ENCODE results near the gene TSHZ2. TPM values are rescaled to one million over a fixed set of nuclear protein-coding genes. Genes with fewer than 3 reads are reported as not detected.

TSHZ2 gene
- total RNA-seq, 1 experiment from 2014 or later: 0.20 TPM

DNA sequence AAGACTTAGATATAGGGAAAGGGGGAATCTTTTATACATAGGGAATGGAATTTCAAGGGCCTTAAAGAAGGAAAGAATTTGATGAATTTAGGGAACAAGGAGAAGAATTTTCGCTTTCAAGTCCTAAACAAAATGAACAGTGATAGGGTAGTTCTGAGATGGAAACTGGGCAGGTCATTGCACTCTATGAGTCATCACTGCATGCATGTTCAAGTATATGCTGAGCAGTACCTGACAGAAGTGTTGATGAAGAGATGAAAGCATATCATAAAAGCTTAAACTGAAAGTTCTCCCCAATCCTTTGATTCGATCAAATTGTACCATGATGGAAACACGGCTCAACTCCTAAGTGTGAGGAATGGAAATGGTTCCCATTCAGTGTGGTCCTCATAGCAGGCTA lies 271.0 kb downstream of the TSHZ2 start:
- H3K27ac Mint-ChIP-seq: no peak overlapping the region
- H3K27me3 Mint-ChIP-seq (ENCODE audit: low read depth): no peaks in the 10 kb centered on the region
- ChIA-PET POLR2A (no interaction called here), CTCF (no interaction called here)
- ATAC-seq: no peak
- 0 out of 2 replicates have a peak, but pooled peaks cover 6% of the 10 kb centered on the region for H3K9me3 Mint-ChIP-seq
- no peaks in the 10 kb centered on the region for H3K36me3 Mint-ChIP-seq
- DNase-seq (ENCODE audit: low spot score): no peak
- TF ChIP-seq ZNF423 (CRISPR knock-in tag; IDR thresholded peaks at IDR 0.05) (no peak), ZNF138 (CRISPR knock-in tag; conservative IDR thresholded peaks at IDR 0.05) (no peak), FOXJ3 (CRISPR knock-in tag; IDR thresholded peaks at IDR 0.05; ENCODE audit: borderline replicate concordance) (no peak), ZNF263 (CRISPR knock-in tag; IDR thresholded peaks at IDR 0.05; ENCODE audit: low read depth) (no peak), ATF1 (CRISPR knock-in tag; IDR thresholded peaks at IDR 0.05) (no peak)
- TF ChIP-seq, protein P1, sequence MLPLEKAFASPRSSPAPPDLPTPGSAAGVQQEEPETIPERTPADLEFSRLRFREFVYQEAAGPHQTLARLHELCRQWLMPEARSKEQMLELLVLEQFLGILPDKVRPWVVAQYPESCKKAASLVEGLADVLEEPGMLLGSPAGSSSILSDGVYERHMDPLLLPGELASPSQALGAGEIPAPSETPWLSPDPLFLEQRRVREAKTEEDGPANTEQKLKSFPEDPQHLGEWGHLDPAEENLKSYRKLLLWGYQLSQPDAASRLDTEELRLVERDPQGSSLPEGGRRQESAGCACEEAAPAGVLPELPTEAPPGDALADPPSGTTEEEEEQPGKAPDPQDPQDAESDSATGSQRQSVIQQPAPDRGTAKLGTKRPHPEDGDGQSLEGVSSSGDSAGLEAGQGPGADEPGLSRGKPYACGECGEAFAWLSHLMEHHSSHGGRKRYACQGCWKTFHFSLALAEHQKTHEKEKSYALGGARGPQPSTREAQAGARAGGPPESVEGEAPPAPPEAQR (CRISPR knock-in tag; IDR thresholded peaks at IDR 0.05): no peak
- TF ChIP-seq, protein P2, sequence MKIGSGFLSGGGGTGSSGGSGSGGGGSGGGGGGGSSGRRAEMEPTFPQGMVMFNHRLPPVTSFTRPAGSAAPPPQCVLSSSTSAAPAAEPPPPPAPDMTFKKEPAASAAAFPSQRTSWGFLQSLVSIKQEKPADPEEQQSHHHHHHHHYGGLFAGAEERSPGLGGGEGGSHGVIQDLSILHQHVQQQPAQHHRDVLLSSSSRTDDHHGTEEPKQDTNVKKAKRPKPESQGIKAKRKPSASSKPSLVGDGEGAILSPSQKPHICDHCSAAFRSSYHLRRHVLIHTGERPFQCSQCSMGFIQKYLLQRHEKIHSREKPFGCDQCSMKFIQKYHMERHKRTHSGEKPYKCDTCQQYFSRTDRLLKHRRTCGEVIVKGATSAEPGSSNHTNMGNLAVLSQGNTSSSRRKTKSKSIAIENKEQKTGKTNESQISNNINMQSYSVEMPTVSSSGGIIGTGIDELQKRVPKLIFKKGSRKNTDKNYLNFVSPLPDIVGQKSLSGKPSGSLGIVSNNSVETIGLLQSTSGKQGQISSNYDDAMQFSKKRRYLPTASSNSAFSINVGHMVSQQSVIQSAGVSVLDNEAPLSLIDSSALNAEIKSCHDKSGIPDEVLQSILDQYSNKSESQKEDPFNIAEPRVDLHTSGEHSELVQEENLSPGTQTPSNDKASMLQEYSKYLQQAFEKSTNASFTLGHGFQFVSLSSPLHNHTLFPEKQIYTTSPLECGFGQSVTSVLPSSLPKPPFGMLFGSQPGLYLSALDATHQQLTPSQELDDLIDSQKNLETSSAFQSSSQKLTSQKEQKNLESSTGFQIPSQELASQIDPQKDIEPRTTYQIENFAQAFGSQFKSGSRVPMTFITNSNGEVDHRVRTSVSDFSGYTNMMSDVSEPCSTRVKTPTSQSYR (CRISPR knock-in tag; IDR thresholded peaks at IDR 0.05): no peak
- TF ChIP-seq, protein P3, sequence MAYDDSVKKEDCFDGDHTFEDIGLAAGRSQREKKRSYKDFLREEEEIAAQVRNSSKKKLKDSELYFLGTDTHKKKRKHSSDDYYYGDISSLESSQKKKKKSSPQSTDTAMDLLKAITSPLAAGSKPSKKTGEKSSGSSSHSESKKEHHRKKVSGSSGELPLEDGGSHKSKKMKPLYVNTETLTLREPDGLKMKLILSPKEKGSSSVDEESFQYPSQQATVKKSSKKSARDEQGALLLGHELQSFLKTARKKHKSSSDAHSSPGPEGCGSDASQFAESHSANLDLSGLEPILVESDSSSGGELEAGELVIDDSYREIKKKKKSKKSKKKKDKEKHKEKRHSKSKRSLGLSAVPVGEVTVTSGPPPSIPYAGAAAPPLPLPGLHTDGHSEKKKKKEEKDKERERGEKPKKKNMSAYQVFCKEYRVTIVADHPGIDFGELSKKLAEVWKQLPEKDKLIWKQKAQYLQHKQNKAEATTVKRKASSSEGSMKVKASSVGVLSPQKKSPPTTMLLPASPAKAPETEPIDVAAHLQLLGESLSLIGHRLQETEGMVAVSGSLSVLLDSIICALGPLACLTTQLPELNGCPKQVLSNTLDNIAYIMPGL (CRISPR knock-in tag; IDR thresholded peaks at IDR 0.05): no peak
- H3K4me3 Mint-ChIP-seq: no peak overlapping the region
- H3K4me1 Mint-ChIP-seq: peaks cover 6% of the 10 kb centered on the region

DNA sequence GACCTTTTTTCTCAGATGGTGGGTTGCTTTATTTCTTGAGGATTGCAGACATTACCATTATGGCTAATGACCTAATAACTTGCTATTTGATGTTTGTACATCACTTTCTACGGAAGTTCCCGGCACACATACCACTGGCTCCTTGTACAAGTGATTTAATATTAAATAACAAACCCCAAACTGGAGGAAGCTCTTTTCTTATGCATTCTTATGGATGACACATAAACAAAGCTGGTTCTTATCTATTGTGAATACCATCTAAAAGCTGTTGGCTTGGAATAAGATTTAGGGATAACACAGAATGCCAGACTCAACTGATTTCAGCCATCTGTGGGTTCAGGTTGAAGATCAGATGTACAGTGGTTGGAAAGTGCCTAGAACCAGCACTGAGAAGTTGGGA lies 272.6 kb downstream of the TSHZ2 start:
- Mint-ChIP-seq H3K4me3 (no peak overlapping the region), H3K9me3 (0 out of 2 replicates have a peak, but pooled peaks cover 6% of the 10 kb centered on the region), H3K27ac (no peak overlapping the region), H3K4me1 (peaks cover 4% of the 10 kb centered on the region; the same call in 1 of the 2 replicates), H3K27me3 (ENCODE audit: low read depth) (no peaks in the 10 kb centered on the region), H3K36me3 (no peaks in the 10 kb centered on the region)
- CTCF ChIA-PET: interaction anchor here (1.0 kb wide), 2 partner anchors 26 to 36 kb away, joined by 3 to 4 read pairs; no protein-coding TSS in a partner anchor
- ATAC-seq: no peak
- no peak for DNase-seq (ENCODE audit: low spot score)
- POLR2A ChIA-PET: no interaction called here
- TF ChIP-seq, protein P4, sequence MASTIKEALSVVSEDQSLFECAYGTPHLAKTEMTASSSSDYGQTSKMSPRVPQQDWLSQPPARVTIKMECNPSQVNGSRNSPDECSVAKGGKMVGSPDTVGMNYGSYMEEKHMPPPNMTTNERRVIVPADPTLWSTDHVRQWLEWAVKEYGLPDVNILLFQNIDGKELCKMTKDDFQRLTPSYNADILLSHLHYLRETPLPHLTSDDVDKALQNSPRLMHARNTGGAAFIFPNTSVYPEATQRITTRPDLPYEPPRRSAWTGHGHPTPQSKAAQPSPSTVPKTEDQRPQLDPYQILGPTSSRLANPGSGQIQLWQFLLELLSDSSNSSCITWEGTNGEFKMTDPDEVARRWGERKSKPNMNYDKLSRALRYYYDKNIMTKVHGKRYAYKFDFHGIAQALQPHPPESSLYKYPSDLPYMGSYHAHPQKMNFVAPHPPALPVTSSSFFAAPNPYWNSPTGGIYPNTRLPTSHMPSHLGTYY (CRISPR knock-in tag; IDR thresholded peaks at IDR 0.05): no peak
- TF ChIP-seq, protein P5, sequence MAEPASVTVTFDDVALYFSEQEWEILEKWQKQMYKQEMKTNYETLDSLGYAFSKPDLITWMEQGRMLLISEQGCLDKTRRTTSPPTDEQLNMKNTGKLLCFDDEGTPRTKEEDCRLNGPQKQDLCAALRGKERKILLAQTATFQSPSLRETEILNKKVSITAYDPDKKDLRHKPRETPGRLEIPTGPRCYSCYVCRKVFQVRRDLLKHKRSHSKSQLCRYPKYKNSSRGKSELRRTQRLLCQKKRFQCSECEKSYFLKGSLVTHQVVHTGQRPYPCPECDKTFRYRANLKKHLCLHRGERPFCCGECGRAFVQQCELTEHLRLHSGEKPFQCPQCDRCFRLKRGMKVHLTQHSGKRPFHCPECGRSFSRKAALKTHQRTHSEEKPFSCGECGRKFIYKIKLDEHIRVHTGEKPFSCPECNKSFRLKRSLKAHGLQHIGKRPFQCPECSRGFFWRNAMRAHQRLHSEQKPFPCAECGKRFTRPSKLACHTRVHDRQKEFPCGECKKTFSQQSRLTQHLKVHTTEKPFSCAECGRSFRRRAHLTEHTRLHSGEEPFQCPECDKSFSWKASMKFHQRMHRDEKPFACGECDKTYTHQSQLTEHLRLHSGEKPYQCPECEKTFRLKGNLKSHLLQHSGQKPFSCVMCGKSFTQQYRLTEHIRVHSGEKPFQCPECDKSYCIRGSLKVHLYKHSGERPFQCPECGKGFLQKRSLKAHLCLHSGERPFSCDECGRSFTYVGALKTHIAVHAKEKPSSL (CRISPR knock-in tag; conservative IDR thresholded peaks at IDR 0.05): no peak
- TF ChIP-seq ZNF138 (CRISPR knock-in tag; conservative IDR thresholded peaks at IDR 0.05) (no peak), HMGA2 (CRISPR knock-in tag; IDR thresholded peaks at IDR 0.05) (no peak), PRRX2 (CRISPR knock-in tag; IDR thresholded peaks at IDR 0.05) (no peak), FOXK1 (CRISPR knock-in tag; IDR thresholded peaks at IDR 0.05) (no peak), EMX1 (CRISPR knock-in tag; IDR thresholded peaks at IDR 0.05) (no peak), FOXJ3 (CRISPR knock-in tag; IDR thresholded peaks at IDR 0.05; ENCODE audit: borderline replicate concordance) (no peak), JAZF1 (CRISPR knock-in tag; IDR thresholded peaks at IDR 0.05) (no peak), RELA (CRISPR knock-in tag; IDR thresholded peaks at IDR 0.05; ENCODE audit: borderline replicate concordance) (no peak), MYBL2 (CRISPR knock-in tag; IDR thresholded peaks at IDR 0.05) (no peak), CREM (CRISPR knock-in tag; IDR thresholded peaks at IDR 0.05) (no peak)
- TF ChIP-seq, protein P2 (CRISPR knock-in tag; IDR thresholded peaks at IDR 0.05): no peak
- TF ChIP-seq, protein P6, sequence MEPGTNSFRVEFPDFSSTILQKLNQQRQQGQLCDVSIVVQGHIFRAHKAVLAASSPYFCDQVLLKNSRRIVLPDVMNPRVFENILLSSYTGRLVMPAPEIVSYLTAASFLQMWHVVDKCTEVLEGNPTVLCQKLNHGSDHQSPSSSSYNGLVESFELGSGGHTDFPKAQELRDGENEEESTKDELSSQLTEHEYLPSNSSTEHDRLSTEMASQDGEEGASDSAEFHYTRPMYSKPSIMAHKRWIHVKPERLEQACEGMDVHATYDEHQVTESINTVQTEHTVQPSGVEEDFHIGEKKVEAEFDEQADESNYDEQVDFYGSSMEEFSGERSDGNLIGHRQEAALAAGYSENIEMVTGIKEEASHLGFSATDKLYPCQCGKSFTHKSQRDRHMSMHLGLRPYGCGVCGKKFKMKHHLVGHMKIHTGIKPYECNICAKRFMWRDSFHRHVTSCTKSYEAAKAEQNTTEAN (CRISPR knock-in tag; IDR thresholded peaks at IDR 0.05): no peak
- TF ChIP-seq, protein P7, sequence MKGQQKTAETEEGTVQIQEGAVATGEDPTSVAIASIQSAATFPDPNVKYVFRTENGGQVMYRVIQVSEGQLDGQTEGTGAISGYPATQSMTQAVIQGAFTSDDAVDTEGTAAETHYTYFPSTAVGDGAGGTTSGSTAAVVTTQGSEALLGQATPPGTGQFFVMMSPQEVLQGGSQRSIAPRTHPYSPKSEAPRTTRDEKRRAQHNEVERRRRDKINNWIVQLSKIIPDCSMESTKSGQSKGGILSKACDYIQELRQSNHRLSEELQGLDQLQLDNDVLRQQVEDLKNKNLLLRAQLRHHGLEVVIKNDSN (CRISPR knock-in tag; IDR thresholded peaks at IDR 0.05): no peak

Data from WTC11 (cell line).